Measurements from ENCODE around the gene MTFR1L. TPM values are rescaled to one million over a fixed set of nuclear protein-coding genes. Genes with fewer than 3 reads are reported as not detected.

MTFR1L gene
- total RNA-seq, 1 donor from 2014 or later: 48.1 TPM

DNA sequence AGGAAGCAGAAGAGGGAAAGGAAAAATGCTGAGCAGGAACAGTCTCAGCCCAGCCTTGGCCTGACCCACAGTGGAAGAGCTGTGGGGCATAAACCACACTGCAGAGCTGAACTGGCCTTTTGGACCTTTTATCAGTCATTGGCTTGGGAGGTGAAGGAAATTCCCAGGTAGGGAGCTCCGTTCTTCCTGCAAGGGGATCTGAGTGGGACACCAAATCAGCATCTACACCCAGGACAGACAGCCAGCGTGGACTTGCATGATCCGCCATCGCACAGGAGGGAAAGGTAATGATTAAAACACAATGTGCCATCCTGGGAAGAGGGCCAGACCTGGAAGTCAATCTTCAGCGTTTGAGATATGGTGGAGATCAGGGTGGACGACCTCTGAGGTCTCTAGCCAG lies 1.2 kb upstream of the MTFR1L start:
- DNase-seq (ENCODE audit: low spot score): no peak
- H3K9me3 Mint-ChIP-seq (ENCODE audit: unreplicated experiment): no peaks in the 10 kb centered on the region

DNA sequence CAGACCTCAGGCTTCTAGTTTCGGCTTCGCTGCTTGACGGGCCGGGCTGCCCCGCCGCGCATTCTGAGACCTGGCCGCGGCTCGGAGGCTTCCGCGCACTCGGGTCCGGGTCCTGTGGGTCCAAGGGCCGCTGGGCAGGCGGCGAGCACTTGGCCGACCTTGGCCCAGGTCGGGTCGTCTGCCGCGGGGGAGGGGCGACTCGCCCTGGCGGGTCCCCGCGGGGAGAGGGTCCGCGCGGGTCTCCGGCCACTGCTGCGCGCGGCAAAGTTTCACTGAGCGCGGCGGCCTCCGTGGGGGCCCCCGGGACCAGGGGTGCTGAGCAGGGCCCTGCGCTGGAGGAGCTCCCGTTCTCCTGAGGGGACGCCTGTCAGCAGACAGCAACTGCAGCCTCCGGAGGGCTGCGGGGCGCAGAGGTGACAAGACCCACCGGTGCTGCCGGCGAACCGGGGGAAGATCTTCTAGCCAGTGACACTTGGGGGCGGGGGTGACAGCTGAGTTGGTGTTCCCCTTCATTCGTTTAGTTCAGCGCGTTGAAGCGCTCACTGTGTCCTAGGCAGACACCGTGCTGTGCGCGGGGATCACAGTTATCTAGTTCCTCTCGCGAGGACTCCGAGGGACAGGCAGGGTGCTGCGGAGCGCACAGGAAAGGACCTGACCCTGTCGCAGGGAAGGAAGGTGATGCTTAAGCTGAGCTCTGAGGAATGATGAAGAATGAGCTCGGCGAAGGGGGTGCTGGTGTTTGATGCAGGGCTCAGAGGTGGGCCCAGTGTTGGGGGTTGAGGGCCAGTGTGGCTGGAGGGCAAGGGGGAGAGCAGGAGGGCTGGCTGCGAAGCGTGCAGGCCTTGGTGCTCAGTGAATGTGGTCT lies 725 bp downstream of the MTFR1L start:
- no peaks in the 10 kb centered on the region for H3K9me3 Mint-ChIP-seq (ENCODE audit: unreplicated experiment)
- peaks cover 24% of the 10 kb centered on the region for H3K27me3 Mint-ChIP-seq (ENCODE audit: unreplicated experiment)
- peaks cover 24% of the 10 kb centered on the region for H3K36me3 Mint-ChIP-seq (ENCODE audit: low read depth, unreplicated experiment)
- peak overlapping the region; percentile 99 for H3K4me3 Mint-ChIP-seq (ENCODE audit: unreplicated experiment)
- peak overlapping the region; percentile 85 for H3K27ac Mint-ChIP-seq (ENCODE audit: unreplicated experiment)
- peaks cover 55% of the 10 kb centered on the region for H3K4me1 Mint-ChIP-seq (ENCODE audit: unreplicated experiment)
- peak; percentile 36 for DNase-seq (ENCODE audit: low spot score)
- TF ChIP-seq, protein P1, sequence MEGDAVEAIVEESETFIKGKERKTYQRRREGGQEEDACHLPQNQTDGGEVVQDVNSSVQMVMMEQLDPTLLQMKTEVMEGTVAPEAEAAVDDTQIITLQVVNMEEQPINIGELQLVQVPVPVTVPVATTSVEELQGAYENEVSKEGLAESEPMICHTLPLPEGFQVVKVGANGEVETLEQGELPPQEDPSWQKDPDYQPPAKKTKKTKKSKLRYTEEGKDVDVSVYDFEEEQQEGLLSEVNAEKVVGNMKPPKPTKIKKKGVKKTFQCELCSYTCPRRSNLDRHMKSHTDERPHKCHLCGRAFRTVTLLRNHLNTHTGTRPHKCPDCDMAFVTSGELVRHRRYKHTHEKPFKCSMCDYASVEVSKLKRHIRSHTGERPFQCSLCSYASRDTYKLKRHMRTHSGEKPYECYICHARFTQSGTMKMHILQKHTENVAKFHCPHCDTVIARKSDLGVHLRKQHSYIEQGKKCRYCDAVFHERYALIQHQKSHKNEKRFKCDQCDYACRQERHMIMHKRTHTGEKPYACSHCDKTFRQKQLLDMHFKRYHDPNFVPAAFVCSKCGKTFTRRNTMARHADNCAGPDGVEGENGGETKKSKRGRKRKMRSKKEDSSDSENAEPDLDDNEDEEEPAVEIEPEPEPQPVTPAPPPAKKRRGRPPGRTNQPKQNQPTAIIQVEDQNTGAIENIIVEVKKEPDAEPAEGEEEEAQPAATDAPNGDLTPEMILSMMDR (IDR thresholded peaks at IDR 0.05; ENCODE audit: unreplicated experiment): no peak

More for the DNA sequence above, 1.2 kb upstream of the MTFR1L start:
- Mint-ChIP-seq H3K4me1 (ENCODE audit: unreplicated experiment) (peaks cover 48% of the 10 kb centered on the region), H3K4me3 (ENCODE audit: unreplicated experiment) (peak overlapping the region; percentile 99), H3K27me3 (ENCODE audit: unreplicated experiment) (peaks cover 24% of the 10 kb centered on the region), H3K36me3 (ENCODE audit: low read depth, unreplicated experiment) (peaks cover 33% of the 10 kb centered on the region), H3K27ac (ENCODE audit: unreplicated experiment) (peak overlapping the region; percentile 94)
- TF ChIP-seq, protein P1 (IDR thresholded peaks at IDR 0.05; ENCODE audit: unreplicated experiment): no peak

DNA sequence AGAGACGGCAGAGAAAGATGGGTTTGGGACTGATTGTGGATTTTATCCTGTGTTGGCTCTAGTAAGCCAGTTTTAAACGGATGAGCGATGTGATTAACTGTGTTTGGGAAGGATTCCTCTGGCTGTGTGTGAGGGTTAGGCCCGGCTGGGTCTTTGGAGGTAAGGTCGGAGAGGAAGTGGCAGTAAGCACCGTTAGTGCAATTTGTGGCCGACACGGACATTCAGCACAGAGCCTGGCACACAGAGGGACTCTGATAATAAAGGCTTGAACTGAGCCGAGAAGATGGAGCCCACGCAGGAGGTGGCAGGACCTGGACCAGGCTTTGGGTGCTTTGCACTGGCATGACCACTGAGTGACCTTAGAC lies 1.3 kb downstream of the MTFR1L start:
- H3K27ac Mint-ChIP-seq (ENCODE audit: unreplicated experiment): peak overlapping the region; percentile 85
- no peaks in the 10 kb centered on the region for H3K9me3 Mint-ChIP-seq (ENCODE audit: unreplicated experiment)
- no peak for DNase-seq (ENCODE audit: low spot score)
- TF ChIP-seq, protein P1 (IDR thresholded peaks at IDR 0.05; ENCODE audit: unreplicated experiment): no peak
- peaks cover 55% of the 10 kb centered on the region for H3K4me1 Mint-ChIP-seq (ENCODE audit: unreplicated experiment)
- H3K4me3 Mint-ChIP-seq (ENCODE audit: unreplicated experiment): peak overlapping the region; percentile 95
- peaks cover 24% of the 10 kb centered on the region for H3K36me3 Mint-ChIP-seq (ENCODE audit: low read depth, unreplicated experiment)
- peaks cover 24% of the 10 kb centered on the region for H3K27me3 Mint-ChIP-seq (ENCODE audit: unreplicated experiment)

DNA sequence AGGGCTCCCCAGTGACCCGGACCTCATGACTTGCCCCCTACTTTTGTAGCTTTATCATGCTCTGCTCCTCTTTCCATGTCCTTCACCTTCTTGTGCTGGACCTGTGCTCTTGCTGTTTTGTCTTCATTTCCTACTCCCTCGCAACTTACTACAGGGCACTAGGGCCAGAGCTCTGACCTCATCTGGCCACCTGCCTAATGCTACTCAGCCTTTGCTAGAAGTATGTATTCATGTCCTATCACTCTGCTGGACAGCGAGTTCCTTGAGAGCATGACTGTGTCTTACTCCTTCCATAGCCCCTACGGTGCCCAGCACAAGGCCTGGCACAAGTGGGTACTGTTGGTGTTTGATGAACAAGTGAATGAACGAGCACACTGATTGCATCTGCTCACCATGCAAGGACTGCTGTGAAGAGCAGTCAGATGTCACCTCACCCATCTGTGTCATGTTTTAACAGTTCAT lies 1.9 kb downstream of the MTFR1L start:
- no peaks in the 10 kb centered on the region for H3K9me3 Mint-ChIP-seq (ENCODE audit: unreplicated experiment)
- peaks cover 21% of the 10 kb centered on the region for H3K27me3 Mint-ChIP-seq (ENCODE audit: unreplicated experiment)
- H3K4me3 Mint-ChIP-seq (ENCODE audit: unreplicated experiment): peak overlapping the region; percentile 95
- peaks cover 55% of the 10 kb centered on the region for H3K4me1 Mint-ChIP-seq (ENCODE audit: unreplicated experiment)
- peak overlapping the region; percentile 81 for H3K27ac Mint-ChIP-seq (ENCODE audit: unreplicated experiment)
- H3K36me3 Mint-ChIP-seq (ENCODE audit: low read depth, unreplicated experiment): peaks cover 28% of the 10 kb centered on the region
- no peak for DNase-seq (ENCODE audit: low spot score)
- TF ChIP-seq, protein P1 (IDR thresholded peaks at IDR 0.05; ENCODE audit: unreplicated experiment): no peak

DNA sequence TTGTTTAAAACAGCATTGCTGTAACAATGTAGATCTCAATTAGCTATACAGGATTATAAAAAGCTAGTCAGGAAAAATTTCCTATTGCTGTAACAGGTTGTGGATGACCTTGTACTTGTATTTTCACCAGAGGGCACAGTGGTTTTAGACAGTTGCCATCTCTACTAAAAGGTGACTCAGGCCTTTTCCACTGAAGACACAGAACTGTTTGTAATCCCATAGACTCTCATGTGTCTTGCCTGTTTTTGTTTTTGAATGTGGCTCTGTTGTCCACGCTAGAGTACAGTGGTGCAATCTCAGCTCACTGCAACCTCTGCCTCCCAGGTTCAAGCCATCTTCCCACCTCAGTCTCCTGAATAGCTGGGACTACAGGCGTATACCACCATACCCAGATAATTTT lies 5.9 kb downstream of the MTFR1L start:
- H3K4me1 Mint-ChIP-seq (ENCODE audit: unreplicated experiment): peaks cover 51% of the 10 kb centered on the region
- TF ChIP-seq, protein P1 (IDR thresholded peaks at IDR 0.05; ENCODE audit: unreplicated experiment): no peak
- peaks cover 30% of the 10 kb centered on the region for H3K36me3 Mint-ChIP-seq (ENCODE audit: low read depth, unreplicated experiment)
- no peak overlapping the region for H3K27ac Mint-ChIP-seq (ENCODE audit: unreplicated experiment)
- DNase-seq (ENCODE audit: low spot score): no peak
- H3K27me3 Mint-ChIP-seq (ENCODE audit: unreplicated experiment): peaks cover 4% of the 10 kb centered on the region
- no peak overlapping the region for H3K4me3 Mint-ChIP-seq (ENCODE audit: unreplicated experiment)
- no peaks in the 10 kb centered on the region for H3K9me3 Mint-ChIP-seq (ENCODE audit: unreplicated experiment)

Measured in endothelial cell (in vitro differentiated cells).